OCI-M2 (cell line): ENCODE results near the gene TAOK1.

Experiments
- DNase-seq: peaks from one replicate; lab custom pipeline; 2025; ENCODE audit not compliant: unreplicated experiment; lab: John Stamatoyannopoulos, UW

The TAOK1 gene

DNA sequence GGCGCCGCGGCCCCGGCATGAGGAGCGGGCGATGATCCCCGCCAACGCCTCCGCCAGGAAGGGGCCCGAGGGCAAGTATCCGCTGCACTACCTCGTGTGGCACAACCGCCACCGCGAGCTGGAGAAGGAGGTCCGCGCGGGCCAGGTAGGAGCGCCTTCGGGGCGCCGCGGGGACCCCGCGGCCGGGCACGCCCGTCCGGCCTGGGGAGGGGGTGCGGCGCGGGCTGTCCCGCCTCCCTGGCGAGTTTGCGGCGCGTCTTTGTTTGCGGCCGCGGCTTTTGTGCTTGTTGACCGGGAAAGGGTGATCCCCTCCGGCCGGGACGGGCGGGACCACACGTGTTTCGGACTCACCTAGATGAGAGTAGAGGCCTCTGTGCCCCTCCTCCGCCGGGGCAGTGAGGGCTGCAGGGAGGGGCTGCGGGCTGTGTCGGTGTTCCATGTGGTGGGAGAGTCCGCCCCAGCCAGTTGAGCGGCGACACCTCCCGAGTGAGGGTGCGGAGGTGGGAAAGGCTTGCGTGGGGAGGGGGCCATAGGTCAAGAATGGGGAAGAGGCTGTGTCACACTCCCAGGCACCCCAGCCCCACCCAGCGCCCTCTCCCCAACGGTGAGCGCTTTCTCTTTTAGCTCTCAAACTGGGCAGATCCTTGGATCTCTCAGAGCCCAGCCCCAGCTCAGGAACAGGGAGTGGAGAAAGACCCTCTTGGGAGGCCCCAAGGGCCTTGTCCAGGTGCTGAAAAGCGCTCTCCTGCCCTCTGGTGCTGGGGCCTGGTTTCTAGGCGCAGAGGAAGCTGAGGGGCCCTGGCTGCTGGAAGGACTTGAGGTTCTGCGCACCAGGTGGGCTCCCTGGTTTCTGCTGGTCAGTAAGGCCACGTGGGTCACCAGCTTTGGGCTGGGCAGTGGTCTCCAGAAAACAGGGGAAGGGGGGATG is 203.7 kb downstream of the TAOK1 start:
- DNase-seq = no peak

DNA sequence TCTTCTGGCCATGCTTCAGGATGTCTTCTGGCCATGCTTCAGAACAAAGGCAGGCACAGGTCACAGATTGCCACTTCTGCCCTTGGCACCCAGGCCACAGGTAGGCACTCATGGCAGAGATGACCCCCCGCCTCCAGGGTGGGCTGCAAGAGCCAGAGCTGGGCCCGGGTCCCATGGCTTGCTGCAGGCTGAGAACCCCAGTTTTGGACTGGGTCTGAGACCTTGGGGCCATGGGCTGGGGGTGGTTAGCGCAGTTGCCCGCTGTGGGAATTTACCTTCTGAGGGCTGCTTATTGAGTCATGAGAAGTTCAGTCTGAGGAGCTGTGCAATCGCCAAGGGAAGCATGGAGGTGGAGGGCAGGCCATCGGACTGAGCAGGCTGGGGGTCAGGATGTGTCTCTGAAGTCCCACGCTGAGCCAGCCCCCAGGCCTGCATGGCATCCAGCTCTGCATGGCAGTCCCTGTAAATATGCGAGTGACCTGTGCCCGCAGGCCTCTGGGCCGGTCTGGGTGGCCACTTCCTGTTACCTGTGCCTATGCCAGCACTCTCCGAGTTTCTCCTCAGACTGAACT is 204.4 kb downstream of the TAOK1 start:
- DNase-seq = no peak

DNA sequence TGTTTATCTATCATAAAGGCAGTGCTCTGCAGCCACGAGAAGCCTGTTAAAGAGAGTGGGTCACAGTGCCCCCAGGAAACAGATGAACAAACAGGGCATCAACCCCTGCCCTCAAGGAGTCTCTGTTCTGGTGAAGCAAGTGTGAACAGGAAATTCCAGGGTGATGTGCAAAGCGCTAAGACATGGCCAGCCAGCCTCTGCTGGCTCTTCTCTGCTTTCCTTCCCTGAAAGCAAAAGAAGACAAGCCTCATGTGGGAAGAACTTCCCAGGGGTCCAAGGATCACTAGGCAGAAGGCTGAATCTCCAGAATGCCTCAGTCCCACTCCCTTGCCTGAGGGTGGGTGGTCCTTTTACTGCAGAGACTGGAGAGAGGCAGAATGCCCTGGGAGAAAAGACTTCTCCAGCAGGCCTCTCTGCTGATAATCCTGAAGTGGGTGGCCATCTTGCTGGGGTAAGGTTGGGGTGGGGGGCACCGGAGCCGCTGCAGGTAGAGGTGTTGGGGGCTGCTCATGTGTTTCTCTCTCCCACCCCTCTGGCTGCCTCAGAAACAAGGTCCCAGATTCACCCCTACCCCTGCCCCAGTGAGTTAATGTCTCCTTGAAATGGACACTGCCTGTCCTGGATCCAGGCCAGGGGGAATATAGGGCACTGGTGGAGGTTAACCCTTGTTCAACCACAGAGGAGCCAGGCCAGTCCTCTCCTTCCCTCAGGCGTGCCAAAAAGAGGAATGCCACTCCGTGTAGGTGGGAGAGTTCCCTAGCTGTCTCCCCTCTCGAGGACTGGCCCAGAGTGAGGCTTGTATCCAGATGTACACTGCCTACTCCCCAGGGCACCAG is 205.2 kb downstream of the TAOK1 start:
- no peak for DNase-seq

DNA sequence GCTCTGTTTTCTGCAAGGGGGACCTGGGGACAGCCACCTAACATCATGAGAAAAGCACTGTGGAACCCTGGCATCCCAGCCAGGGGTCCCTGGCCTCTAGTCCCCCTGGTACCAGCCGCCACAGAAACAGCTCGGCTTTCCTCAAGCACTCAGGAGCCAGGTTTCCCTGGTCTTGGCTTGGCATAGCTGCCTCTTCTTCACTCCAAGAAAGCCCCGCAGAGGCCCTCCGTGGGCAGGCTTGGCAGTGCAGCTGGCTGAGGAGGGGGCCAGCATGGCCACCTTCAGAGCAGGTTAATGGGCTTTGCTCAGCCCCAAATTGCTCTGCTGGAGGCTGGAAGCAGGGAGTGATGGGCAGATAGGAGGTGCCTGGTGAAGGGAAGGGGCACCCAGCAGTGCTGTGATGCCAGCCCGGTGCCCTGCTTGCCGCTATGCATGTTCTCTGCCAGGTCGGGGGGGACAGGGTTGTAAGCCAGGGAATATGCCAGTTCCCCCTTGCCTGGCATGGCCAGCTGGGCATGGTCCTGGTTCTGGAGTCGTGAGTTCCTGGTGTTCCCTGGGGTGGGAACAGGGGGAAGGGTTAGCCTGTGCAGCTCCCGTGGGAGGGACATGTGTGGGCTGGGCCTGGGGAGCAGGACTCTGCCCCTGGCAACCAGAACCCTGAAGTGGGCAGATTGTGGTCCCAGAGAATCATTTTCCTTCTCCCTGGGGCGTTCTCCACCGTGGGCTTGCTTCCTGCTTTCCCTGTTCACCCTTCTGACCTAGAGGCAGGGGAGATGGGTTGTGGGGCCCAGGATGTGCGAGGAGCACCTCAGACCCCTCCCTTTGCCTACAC is 206.0 kb downstream of the TAOK1 start:
- DNase-seq = no peak

DNA sequence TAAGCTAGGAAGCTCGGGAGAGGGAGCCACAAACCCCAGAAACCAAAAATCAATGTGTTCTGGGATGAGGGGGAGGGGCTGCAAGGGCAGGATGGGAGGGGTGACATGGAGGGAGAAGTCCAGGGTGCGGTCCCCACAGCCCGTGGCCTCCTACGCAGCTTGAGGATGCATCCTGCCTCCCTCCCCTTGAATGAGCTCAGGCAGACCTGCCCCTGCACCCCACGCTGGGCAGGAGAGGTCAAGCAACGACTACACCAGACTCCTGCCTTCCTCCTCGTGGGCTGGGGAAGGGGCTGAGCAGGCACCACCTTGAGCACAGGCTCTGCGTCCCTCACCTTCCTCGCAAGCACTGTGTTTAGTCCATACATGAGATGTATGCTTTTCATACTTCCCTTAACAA is 206.6 kb downstream of the TAOK1 start:
- no peak for DNase-seq

DNA sequence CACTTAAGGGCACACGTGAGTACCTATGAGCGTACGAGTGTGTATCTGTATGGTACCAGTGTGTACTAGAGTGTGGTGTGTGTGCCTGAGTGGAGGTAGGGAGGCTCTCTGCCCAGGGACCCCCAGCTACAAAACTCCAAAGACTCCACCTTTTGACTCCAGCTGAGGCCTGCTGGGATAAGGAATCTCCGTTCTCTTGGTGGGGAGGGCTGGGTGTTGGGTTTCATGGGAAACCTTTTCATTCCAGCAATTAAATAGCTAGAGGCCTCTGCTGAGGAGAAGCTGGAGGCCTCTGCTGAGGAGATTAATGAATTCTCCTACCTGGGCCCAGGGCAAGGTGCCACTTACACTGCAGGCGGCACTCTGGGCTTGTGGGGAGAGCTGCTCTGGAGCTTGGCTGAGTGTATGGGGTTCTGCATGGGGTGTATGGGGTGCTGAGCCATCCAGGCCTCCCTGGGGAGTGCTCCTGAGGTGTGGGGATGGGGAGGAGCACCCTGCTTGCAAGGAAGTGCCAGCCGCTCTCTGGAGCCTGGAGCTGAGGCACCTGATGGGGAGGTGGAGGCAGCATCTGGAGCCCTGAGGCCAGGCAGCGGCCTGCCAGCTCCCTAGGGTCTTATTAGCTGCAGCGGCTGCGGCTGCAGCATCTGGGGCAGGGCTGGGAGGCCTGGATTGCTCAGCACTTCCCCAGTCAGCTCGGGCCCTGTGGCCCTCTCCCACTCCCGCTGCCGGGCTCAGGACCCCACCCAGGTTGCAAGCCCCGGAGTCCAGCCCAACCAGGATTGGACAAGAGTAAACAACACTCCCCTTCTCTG is 207.4 kb downstream of the TAOK1 start:
- no peak for DNase-seq
